ENCODE results near the gene MIPOL1. TPM values are rescaled to one million over a fixed set of nuclear protein-coding genes. Genes with fewer than 3 reads are reported as not detected.
"Not testable (repeated sequence)": the region's sequence is repeated elsewhere in the genome, so short reads cannot be mapped to it uniquely, and the experiment has no call there.

Gene MIPOL1
- total and polyA plus RNA-seq, 2 of the 4 experiments (the other 2 are of a cell fraction): 2.7 to 5.9 TPM

DNA sequence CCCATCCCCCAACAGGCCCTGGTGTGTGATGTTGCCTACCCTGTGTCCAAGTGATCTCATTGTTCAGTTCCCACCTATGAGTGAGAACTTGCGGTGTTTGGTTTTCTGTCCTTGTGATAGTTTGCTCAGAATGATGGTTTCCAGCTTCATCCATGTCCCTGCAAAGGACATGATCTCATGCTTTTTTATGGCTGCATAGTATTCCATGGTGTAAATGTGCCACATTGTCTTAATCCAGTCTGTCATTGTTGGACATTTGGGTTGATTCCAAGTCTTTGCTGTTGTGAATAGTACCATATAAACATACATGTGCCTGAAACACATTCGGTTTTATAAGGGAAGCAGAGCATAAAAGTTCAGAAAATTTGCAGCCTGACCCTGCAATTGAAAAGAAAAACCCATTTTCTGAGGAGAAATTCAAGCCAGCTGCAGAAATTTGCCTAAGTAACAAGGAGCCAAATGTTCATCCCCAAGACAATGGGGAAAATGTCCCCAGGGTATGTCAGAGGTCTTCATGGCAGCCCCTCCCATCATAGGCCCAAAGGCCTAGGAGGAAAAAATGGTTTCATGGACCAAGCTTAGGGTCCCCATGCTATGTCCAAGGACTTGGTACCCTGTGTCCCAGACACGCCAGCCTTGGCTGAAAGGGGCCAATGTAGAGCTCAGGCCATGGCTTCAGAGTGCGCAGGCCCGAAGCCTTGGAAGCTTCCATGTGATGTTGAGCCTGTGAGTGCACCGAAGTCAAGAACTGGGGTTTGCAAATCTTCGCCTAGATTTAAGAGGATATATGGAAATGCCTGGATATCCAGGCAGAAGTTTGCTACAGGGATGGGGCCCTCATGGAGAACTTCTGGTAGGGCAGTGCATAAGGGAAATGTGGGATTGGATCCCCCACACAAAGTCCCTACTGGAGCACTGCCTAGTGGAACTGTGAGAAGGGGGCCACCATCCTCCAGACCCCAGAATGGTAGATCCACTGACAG lies 8.2 kb downstream of the MIPOL1 start:
- ATAC-seq (ENCODE audit: low read depth); H3K14ac ChIP-seq (replicated peaks; ENCODE audit: low read depth, low read length); CTCF ChIA-PET; H2AK5ac ChIP-seq (ENCODE audit: low read depth, low read length); POLR2A ChIA-PET (ENCODE audit: unreplicated experiment); H2AK9ac ChIP-seq (replicated peaks; ENCODE audit: low read depth, low read length, poor library complexity); H3K4me2 ChIP-seq (ENCODE audit: low read depth, low read length); H4K5ac ChIP-seq (ENCODE audit: low read depth, low read length); H4K8ac ChIP-seq (ENCODE audit: low read depth in 2 of 2, low read length in 2 of 2); dilution Hi-C loops (cut with HindIII; ENCODE audit: low sequenced_read_pairs, unreplicated experiment); H2BK120ac ChIP-seq (ENCODE audit: low read depth, low read length); H3K9ac ChIP-seq (ENCODE audit: low read depth, low read length); H3K4me3 ChIP-seq (ENCODE audit: insufficient read depth, low read depth, low read length); H2AFZ ChIP-seq (replicated peaks; ENCODE audit: low read length, poor library complexity); H3K27ac ChIP-seq (ENCODE audit: insufficient read depth, low read length); H3K56ac ChIP-seq (ENCODE audit: extremely low read depth, insufficient read depth, low read length); H2BK15ac ChIP-seq (ENCODE audit: low read depth, low read length); H3K9me1 ChIP-seq (ENCODE audit: insufficient read depth, low read length); intact Hi-C loops (cut with micrococcal nuclease); H4K20me1 ChIP-seq (ENCODE audit: insufficient read depth, low read length); H3K18ac ChIP-seq (ENCODE audit: low read depth, low read length); DNase-seq; H2BK20ac ChIP-seq (ENCODE audit: low read depth, low read length); H3K23ac ChIP-seq (ENCODE audit: low read depth, low read length); H2BK5ac ChIP-seq (ENCODE audit: low read depth, low read length, poor library complexity, severe bottlenecking); in situ Hi-C loops (cut with MboI; ENCODE audit: low sequenced_read_pairs); H3K9me3 ChIP-seq (ENCODE audit: control insufficient read depth, insufficient read depth, low read length); H3K4ac ChIP-seq (ENCODE audit: low read depth, low read length); BruUV-seq (replicated peaks); H4K91ac ChIP-seq (ENCODE audit: insufficient read depth, low read depth, low read length); H3K36me3 ChIP-seq (ENCODE audit: control insufficient read depth, insufficient read depth, low read length); H3K27me3 ChIP-seq (ENCODE audit: control insufficient read depth, insufficient read depth, low read length); H3K4me1 ChIP-seq (ENCODE audit: control insufficient read depth, insufficient read depth, low read length): not testable (repeated sequence)
- H3K79me1 ChIP-seq (ENCODE audit: low read depth in 1 of 2, low read length in 2 of 2): peaks cover 21 to 23% of the 10 kb centered on the region in 2 experiments
- 100% methylated on average over 1 of the region's 7 CpGs; no CpG with 5 or more reads in 1 of the 2 experiments for WGBS, 2 experiments (ENCODE audit: extremely low coverage in 2 of 2, insufficient read length in 1 of 2)

DNA sequence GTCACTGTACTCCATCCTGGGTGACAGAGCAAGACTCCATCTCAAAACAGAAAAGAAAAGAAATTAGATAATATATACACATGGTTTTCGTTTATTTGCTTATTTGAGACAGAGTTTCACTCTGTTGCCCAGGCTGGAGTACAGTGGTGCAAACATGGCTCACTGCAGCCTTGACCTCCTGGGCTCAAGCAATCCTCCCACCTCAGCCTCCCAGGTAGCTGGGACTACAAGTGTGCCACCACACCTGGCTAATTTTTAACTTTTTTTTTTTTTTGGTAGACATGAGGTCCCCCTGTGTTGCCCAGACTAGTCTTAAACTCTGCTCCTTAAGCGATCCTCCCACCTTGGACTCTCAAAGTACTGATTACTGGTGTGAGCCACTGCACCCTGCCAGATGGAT lies 11.9 kb downstream of the MIPOL1 start:
- H2AK5ac ChIP-seq (ENCODE audit: low read depth, low read length); H3K27ac ChIP-seq (ENCODE audit: insufficient read depth, low read length); POLR2A ChIA-PET (ENCODE audit: unreplicated experiment); H4K8ac ChIP-seq (ENCODE audit: low read depth in 2 of 2, low read length in 2 of 2); BruUV-seq (replicated peaks); H3K9me3 ChIP-seq (ENCODE audit: control insufficient read depth, insufficient read depth, low read length); H3K9me1 ChIP-seq (ENCODE audit: insufficient read depth, low read length); H3K4me3 ChIP-seq (ENCODE audit: insufficient read depth, low read depth, low read length); H4K20me1 ChIP-seq (ENCODE audit: insufficient read depth, low read length); H3K56ac ChIP-seq (ENCODE audit: extremely low read depth, insufficient read depth, low read length); H2BK120ac ChIP-seq (ENCODE audit: low read depth, low read length); H3K4me1 ChIP-seq (ENCODE audit: control insufficient read depth, insufficient read depth, low read length); intact Hi-C loops (cut with micrococcal nuclease); H3K9ac ChIP-seq (ENCODE audit: low read depth, low read length); H4K91ac ChIP-seq (ENCODE audit: insufficient read depth, low read depth, low read length); H2AK9ac ChIP-seq (replicated peaks; ENCODE audit: low read depth, low read length, poor library complexity); H2AFZ ChIP-seq (replicated peaks; ENCODE audit: low read length, poor library complexity); ATAC-seq (ENCODE audit: low read depth); H4K5ac ChIP-seq (ENCODE audit: low read depth, low read length); H3K14ac ChIP-seq (replicated peaks; ENCODE audit: low read depth, low read length); H2BK5ac ChIP-seq (ENCODE audit: low read depth, low read length, poor library complexity, severe bottlenecking); H3K36me3 ChIP-seq (ENCODE audit: control insufficient read depth, insufficient read depth, low read length); in situ Hi-C loops (cut with MboI; ENCODE audit: low sequenced_read_pairs); H3K4me2 ChIP-seq (ENCODE audit: low read depth, low read length); H3K27me3 ChIP-seq (ENCODE audit: control insufficient read depth, insufficient read depth, low read length); H3K18ac ChIP-seq (ENCODE audit: low read depth, low read length); H3K4ac ChIP-seq (ENCODE audit: low read depth, low read length); H3K23ac ChIP-seq (ENCODE audit: low read depth, low read length); DNase-seq; H2BK20ac ChIP-seq (ENCODE audit: low read depth, low read length); dilution Hi-C loops (cut with HindIII; ENCODE audit: low sequenced_read_pairs, unreplicated experiment); H2BK15ac ChIP-seq (ENCODE audit: low read depth, low read length): not testable (repeated sequence)
- no CpG with 5 or more reads among the region's 2 CpGs for WGBS, 2 experiments (ENCODE audit: extremely low coverage in 2 of 2, insufficient read length in 1 of 2)
- CTCF ChIA-PET: interaction anchor here (1.4 kb wide), 1 partner anchor 21 kb away, joined by 3 read pairs; no protein-coding TSS in a partner anchor
- H3K79me1 ChIP-seq (ENCODE audit: low read depth in 1 of 2, low read length in 2 of 2): peaks cover 10 to 22% of the 10 kb centered on the region in 2 experiments; a peak in 3 of 4 replicates
